HepG2 (cell line): Measurements from ENCODE around the gene MAPKAPK3. TPM values are rescaled to one million over a fixed set of nuclear protein-coding genes. Genes with fewer than 3 reads are reported as not detected.

ENCODE experiments used
- AHR ChIP-seq: IDR thresholded peaks from 2 replicates; pipeline ENCODE4 v1.6.1; 2018; ENCODE audit warnings: missing genetic modification reagents, missing compliant biosample characterization
- ARNT2 ChIP-seq: sonication (generic); formaldehyde crosslinking; IDR thresholded peaks from 2 replicates; pipeline ENCODE4 v1.8.0; 2022; ENCODE audit warnings: mild to moderate bottlenecking, low read depth, missing genetic modification reagents, moderate library complexity
- CHD4 ChIP-seq: fragments of 200-600 bp; sonication (generic); IDR thresholded peaks from 2 replicates; pipeline ENCODE4 v1.7.0; 2017; ENCODE audit warnings: mild to moderate bottlenecking, low read length, borderline replicate concordance
- DPF2 ChIP-seq: sonication (generic); formaldehyde crosslinking; IDR thresholded peaks from 2 replicates; pipeline ENCODE4 v1.4.0; 2020; ENCODE audit warnings: mild to moderate bottlenecking, low read depth, missing genetic modification reagents, borderline replicate concordance
- FOXO1 ChIP-seq: sonication (generic); formaldehyde crosslinking; IDR thresholded peaks from 2 replicates; pipeline ENCODE4 v1.4.0; 2020; ENCODE audit warnings: missing genetic modification reagents
- HDAC1 ChIP-seq: sonication (generic); formaldehyde crosslinking; IDR thresholded peaks from 2 replicates; pipeline ENCODE4 v1.5.1; 2020; ENCODE audit warnings: mild to moderate bottlenecking, missing genetic modification reagents
- HMGA1 ChIP-seq: sonication (generic); formaldehyde crosslinking; conservative IDR thresholded peaks from 2 replicates; pipeline ENCODE4 v1.4.0; 2020; ENCODE audit warnings: missing genetic modification reagents
- MAFK ChIP-seq, 2 experiments: IDR thresholded peaks in 1 of 2; conservative IDR thresholded peaks in 1 of 2; 2 replicates each; pipeline ENCODE4 v1.6.1; 2011; ENCODE audit warnings: improper control_type of control experiment in 2 of 2, low read length in 2 of 2
- NR2C2 ChIP-seq: sonication (generic); formaldehyde crosslinking; IDR thresholded peaks from 2 replicates; pipeline ENCODE4 v1.4.0; 2020; ENCODE audit warnings: missing genetic modification reagents, mild to moderate bottlenecking, moderate library complexity, borderline replicate concordance
- NR3C1 ChIP-seq: sonication (generic); formaldehyde crosslinking; IDR thresholded peaks from 2 replicates; pipeline ENCODE4 v1.4.0; 2020; ENCODE audit warnings: missing genetic modification reagents
- PAX8 ChIP-seq: sonication (generic); formaldehyde crosslinking; IDR thresholded peaks from 2 replicates; pipeline ENCODE4 v1.8.0; 2022; ENCODE audit warnings: mild to moderate bottlenecking, missing genetic modification reagents, borderline replicate concordance
- RXRA ChIP-seq: sonication (generic); formaldehyde crosslinking; IDR thresholded peaks from 2 replicates; pipeline ENCODE4 v1.5.1; 2020; ENCODE audit warnings: missing genetic modification reagents
- SMAD9 ChIP-seq: sonication (generic); formaldehyde crosslinking; IDR thresholded peaks from 2 replicates; pipeline ENCODE4 v1.5.1; 2020; ENCODE audit warnings: mild to moderate bottlenecking, missing genetic modification reagents
- SOX13 ChIP-seq, 3 experiments: fragments of 450-650 bp in 1 of 3; sonication (generic) in 1 of 3; formaldehyde crosslinking in 1 of 3; IDR thresholded peaks in 2 of 3; conservative IDR thresholded peaks in 1 of 3; 2 replicates each; pipeline versions ENCODE4 v1.5.0 to v1.6.1; 2016 to 2020; ENCODE audit warnings: antibody characterized with exemption in 1 of 3, mild to moderate bottlenecking in 1 of 3, missing compliant biosample characterization in 1 of 3, missing genetic modification reagents in 1 of 3, moderate library complexity in 1 of 3
- THYN1 ChIP-seq: sonication (generic); formaldehyde crosslinking; IDR thresholded peaks from 2 replicates; pipeline ENCODE4 v1.8.1; 2023; ENCODE audit warnings: low read depth, mild to moderate bottlenecking, moderate library complexity, missing genetic modification reagents, borderline replicate concordance
- ZNF17 ChIP-seq: sonication (generic); formaldehyde crosslinking; IDR thresholded peaks from 2 replicates; pipeline ENCODE4 v1.5.0; 2020; ENCODE audit warnings: mild to moderate bottlenecking, missing genetic modification reagents
- ZNF230 ChIP-seq: sonication (generic); formaldehyde crosslinking; IDR thresholded peaks from 2 replicates; pipeline ENCODE4 v1.4.0; 2020; ENCODE audit warnings: mild to moderate bottlenecking, missing genetic modification reagents
- ZNF431 ChIP-seq: sonication (generic); formaldehyde crosslinking; IDR thresholded peaks from 2 replicates; pipeline ENCODE4 v1.9.0; 2022; ENCODE audit warnings: missing genetic modification reagents, low read depth, mild to moderate bottlenecking, borderline replicate concordance
- ZNF496 ChIP-seq: sonication (generic); formaldehyde crosslinking; IDR thresholded peaks from 2 replicates; pipeline ENCODE4 v1.8.1; 2023; ENCODE audit warnings: mild to moderate bottlenecking, moderate library complexity, missing genetic modification reagents; ENCODE audit not compliant: insufficient replicate concordance
- ZNF557 ChIP-seq: sonication (generic); formaldehyde crosslinking; IDR thresholded peaks from 2 replicates; pipeline ENCODE4 v1.4.0; 2020; ENCODE audit warnings: missing genetic modification reagents
- ZNF567 ChIP-seq: sonication (generic); formaldehyde crosslinking; IDR thresholded peaks from 2 replicates; pipeline ENCODE4 v1.8.1; 2023; ENCODE audit warnings: mild to moderate bottlenecking, missing genetic modification reagents, borderline replicate concordance
- ZNF703 ChIP-seq: sonication (generic); formaldehyde crosslinking; IDR thresholded peaks from 2 replicates; pipeline ENCODE4 v1.5.1; 2020; ENCODE audit warnings: missing genetic modification reagents, mild to moderate bottlenecking, moderate library complexity, borderline replicate concordance
- ZNF747 ChIP-seq: sonication (generic); formaldehyde crosslinking; IDR thresholded peaks from 2 replicates; pipeline ENCODE4 v1.8.1; 2023; ENCODE audit warnings: missing genetic modification reagents, mild to moderate bottlenecking, borderline replicate concordance
- ZNF761 ChIP-seq: sonication (generic); formaldehyde crosslinking; conservative IDR thresholded peaks from 2 replicates; pipeline ENCODE4 v1.4.0; 2020; ENCODE audit warnings: mild to moderate bottlenecking, missing genetic modification reagents
- ZNF83 ChIP-seq: sonication (generic); formaldehyde crosslinking; IDR thresholded peaks from 2 replicates; pipeline ENCODE4 v1.4.0; 2020; ENCODE audit warnings: missing genetic modification reagents, mild to moderate bottlenecking, borderline replicate concordance
- polyA plus RNA-seq, 8 experiments: library from polyadenylated mRNA; depleted of rRNA in 3 of 8; stranded (reverse) in 7 of 8; unstranded in 1 of 8; fragments of >200 nt; fragmentation: Illumina TruSeq in 4 of 8; extraction: Trizol in 4 of 8; gene quantifications; 2 replicates each; pipeline versions ENCODE4 v1.2.1 to v1.2.3, GENCODE V29; 2011 to 2016; ENCODE audit warnings: low read depth in 4 of 8, missing spikeins in 1 of 8, mixed read lengths in 1 of 8; ENCODE audit not compliant: insufficient read depth in 1 of 8
- total RNA-seq, 5 experiments: library from RNA; depleted of rRNA; stranded (reverse); fragments of >200 nt; fragmentation: Illumina TruSeq; extraction: Trizol; gene quantifications; 2 replicates each; pipeline ENCODE4 v1.2.3, GENCODE V29; 2016; ENCODE audit warnings: low read depth in 1 of 5
- TF ChIP-seq, protein P1 (sequence below): sonication (generic); formaldehyde crosslinking; IDR thresholded peaks from 2 replicates; pipeline ENCODE4 v1.8.0; 2022; ENCODE audit warnings: missing genetic modification reagents, mild to moderate bottlenecking, borderline replicate concordance
- TF ChIP-seq, protein P2 (sequence below): sonication (generic); formaldehyde crosslinking; IDR thresholded peaks from 2 replicates; pipeline ENCODE4 v1.8.1; 2022; ENCODE audit warnings: mild to moderate bottlenecking, missing genetic modification reagents

MAPKAPK3 gene
- total and polyA plus RNA-seq, 2 of the 13 experiments (the other 11 are each of a cell fraction or from before 2014, with no cell fraction given) = 39.9 to 41.2 TPM

DNA sequence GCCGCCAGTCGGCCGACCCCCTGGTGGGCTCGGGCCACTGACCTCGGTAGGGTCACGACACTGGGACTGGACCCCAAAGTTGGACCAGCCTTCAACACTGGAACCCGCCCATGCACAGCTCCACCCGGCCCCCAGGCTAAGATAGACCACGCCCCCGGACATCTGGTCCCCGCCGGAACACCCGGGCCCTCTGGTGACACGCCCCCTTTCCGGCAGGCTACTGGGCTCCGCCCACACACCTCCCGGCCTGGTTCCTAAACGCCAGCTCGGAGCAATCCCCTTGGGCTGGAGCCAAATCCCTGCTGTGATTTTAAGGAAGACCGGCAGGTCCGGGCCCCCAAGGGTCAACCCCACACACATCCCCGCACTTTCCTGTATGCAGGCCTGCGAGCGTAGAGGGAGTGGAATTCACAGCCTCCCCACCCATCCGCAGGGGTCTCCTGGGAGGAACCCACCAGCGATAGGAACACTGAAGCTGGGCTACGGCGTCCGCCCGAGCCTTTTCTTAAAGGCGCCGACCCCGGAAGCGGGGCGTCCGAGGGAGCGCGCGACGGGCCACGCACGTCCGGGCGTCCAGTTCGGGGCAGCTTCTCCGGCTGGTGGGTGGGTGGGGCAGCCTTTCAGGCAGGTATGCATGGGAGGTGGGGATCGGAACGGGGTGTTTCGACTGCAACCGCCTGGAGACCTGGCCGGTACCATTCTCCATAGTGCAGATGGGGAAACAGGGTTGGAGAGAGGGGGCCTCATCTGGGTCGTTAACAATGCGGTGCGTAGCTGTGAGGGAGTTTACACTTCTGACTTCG lies 47.8 kb upstream of the MAPKAPK3 start, which contains the start of gene HEMK1 (continued):
- TF ChIP-seq, protein P1, sequence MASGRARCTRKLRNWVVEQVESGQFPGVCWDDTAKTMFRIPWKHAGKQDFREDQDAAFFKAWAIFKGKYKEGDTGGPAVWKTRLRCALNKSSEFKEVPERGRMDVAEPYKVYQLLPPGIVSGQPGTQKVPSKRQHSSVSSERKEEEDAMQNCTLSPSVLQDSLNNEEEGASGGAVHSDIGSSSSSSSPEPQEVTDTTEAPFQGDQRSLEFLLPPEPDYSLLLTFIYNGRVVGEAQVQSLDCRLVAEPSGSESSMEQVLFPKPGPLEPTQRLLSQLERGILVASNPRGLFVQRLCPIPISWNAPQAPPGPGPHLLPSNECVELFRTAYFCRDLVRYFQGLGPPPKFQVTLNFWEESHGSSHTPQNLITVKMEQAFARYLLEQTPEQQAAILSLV (CRISPR knock-in tag) = peak; percentile 91; the same call in 1 of the 2 replicates
- TF ChIP-seq ZNF703 (CRISPR knock-in tag) = peak; percentile 75; the same call in 1 of the 2 replicates
- TF ChIP-seq SOX13 (IDR thresholded peaks at IDR 0.05) = no peak
- TF ChIP-seq SOX13 (CRISPR knock-in tag; conservative IDR thresholded peaks at IDR 0.05 in 1 of 2, IDR thresholded peaks at IDR 0.05 in 1 of 2) = peak in 1 of 2 experiments; percentile 46; a peak in 1 of 4 replicates
- no peak for TF ChIP-seq SMAD9 (CRISPR knock-in tag)
- TF ChIP-seq NR2C2 (CRISPR knock-in tag) = peak; percentile 95
- no peak for TF ChIP-seq NR3C1 (CRISPR knock-in tag)
- no peak for TF ChIP-seq ZNF496 (CRISPR knock-in tag)
- no peak for TF ChIP-seq MAFK (conservative IDR thresholded peaks at IDR 0.05 in 1 of 2, IDR thresholded peaks at IDR 0.05 in 1 of 2; ENCODE audit: low read length in 2 of 2)
- TF ChIP-seq ZNF431 (CRISPR knock-in tag) = no peak
- TF ChIP-seq ZNF567 (CRISPR knock-in tag) = no peak; the same call in 1 of the 2 replicates
- no peak for TF ChIP-seq ZNF747
- no peak for TF ChIP-seq FOXO1 (CRISPR knock-in tag)
- TF ChIP-seq CHD4 = no peak
- 0 out of 2 replicates have a peak, but pooled peaks have one; percentile 60 for TF ChIP-seq ZNF230 (CRISPR knock-in tag)
- no peak for TF ChIP-seq HMGA1 (CRISPR knock-in tag)
- TF ChIP-seq AHR (CRISPR knock-in tag) = peak; percentile 71; the same call in 1 of the 2 replicates
- TF ChIP-seq PAX8 = 0 out of 2 replicates have a peak, but pooled peaks have one; percentile 85
- TF ChIP-seq ZNF83 (CRISPR knock-in tag) = no peak
- TF ChIP-seq, protein P2, sequence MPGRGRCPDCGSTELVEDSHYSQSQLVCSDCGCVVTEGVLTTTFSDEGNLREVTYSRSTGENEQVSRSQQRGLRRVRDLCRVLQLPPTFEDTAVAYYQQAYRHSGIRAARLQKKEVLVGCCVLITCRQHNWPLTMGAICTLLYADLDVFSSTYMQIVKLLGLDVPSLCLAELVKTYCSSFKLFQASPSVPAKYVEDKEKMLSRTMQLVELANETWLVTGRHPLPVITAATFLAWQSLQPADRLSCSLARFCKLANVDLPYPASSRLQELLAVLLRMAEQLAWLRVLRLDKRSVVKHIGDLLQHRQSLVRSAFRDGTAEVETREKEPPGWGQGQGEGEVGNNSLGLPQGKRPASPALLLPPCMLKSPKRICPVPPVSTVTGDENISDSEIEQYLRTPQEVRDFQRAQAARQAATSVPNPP (CRISPR knock-in tag) = no peak
- no peak for TF ChIP-seq ZNF17 (CRISPR knock-in tag)
- peak; percentile 35; the same call in 1 of the 2 replicates for TF ChIP-seq ZNF557 (CRISPR knock-in tag)
- 0 out of 2 replicates have a peak, but pooled peaks have one; percentile 70 for TF ChIP-seq ZNF761
- peak; percentile 96 for TF ChIP-seq HDAC1
- no peak for TF ChIP-seq DPF2 (CRISPR knock-in tag)
- no peak for TF ChIP-seq THYN1 (CRISPR knock-in tag)
- peak; percentile 55; the same call in 1 of the 2 replicates for TF ChIP-seq ARNT2 (CRISPR knock-in tag)
- TF ChIP-seq RXRA (CRISPR knock-in tag) = no peak
